A673 (cell line): ENCODE data around the gene ARHGAP22. TPM values are rescaled to one million over a fixed set of nuclear protein-coding genes. Genes with fewer than 3 reads are reported as not detected.

ENCODE experiments used
- BruUV-seq: library from RNA; stranded (reverse); fragments of 400-500 nt; replicated peaks from 2 replicates; lab custom pipeline; 2021; lab: Mats Ljungman, UMichigan
- CTCF ChIA-PET: fragments of 300-600 bp; sonication (Branson Sonifier 250); formaldehyde crosslinking; loops from one replicate; lab custom pipeline; 2022; ENCODE audit warnings: antibody characterized with exemption; lab: Charles Lee
- POLR2A ChIA-PET: fragments of 300-600 bp; sonication (Branson Sonifier 250); formaldehyde crosslinking; loops from one replicate; lab custom pipeline; 2022; ENCODE audit warnings: antibody characterized with exemption; ENCODE audit not compliant: low non-redundant PET; lab: Charles Lee
- DNase-seq: peaks from one replicate; pipeline ENCODE4 v3.0.0-alpha.2; 2015; ENCODE audit warnings: low spot score
- H3K27ac ChIP-seq: fragments of 200-600 bp; sonication (generic); 2 replicates; pipeline ENCODE4 v1.5.1; 2016; ENCODE audit warnings: mixed run types, low read depth, mild to moderate bottlenecking, mixed read lengths, antibody characterized with exemption, low read length; ENCODE audit not compliant: poor library complexity, severe bottlenecking
- H3K27me3 ChIP-seq: fragments of 200-600 bp; sonication (generic); replicated peaks from 2 replicates; pipeline ENCODE4 v1.6.1; 2017; ENCODE audit warnings: mixed run types, low read depth, mild to moderate bottlenecking, mixed read lengths, antibody characterized with exemption, low read length; ENCODE audit not compliant: insufficient read depth, poor library complexity
- H3K36me3 ChIP-seq: fragments of 200-600 bp; sonication (generic); 2 replicates; pipeline ENCODE4 v1.6.1; 2016; ENCODE audit warnings: mixed run types, mild to moderate bottlenecking, mixed read lengths, antibody characterized with exemption, low read length; ENCODE audit not compliant: insufficient read depth, poor library complexity, severe bottlenecking
- H3K4me1 ChIP-seq: fragments of 200-600 bp; sonication (generic); 2 replicates; pipeline ENCODE4 v1.6.1; 2017; ENCODE audit warnings: mixed run types, mild to moderate bottlenecking, mixed read lengths, antibody characterized with exemption, low read length; ENCODE audit not compliant: insufficient read depth, poor library complexity, severe bottlenecking
- H3K4me3 ChIP-seq: fragments of 200-600 bp; sonication (generic); 2 replicates; pipeline ENCODE4 v1.5.1; 2016; ENCODE audit warnings: low read depth, mixed run types, mild to moderate bottlenecking, mixed read lengths, low read length; ENCODE audit not compliant: poor library complexity, severe bottlenecking
- H3K9me3 ChIP-seq: fragments of 200-600 bp; sonication (generic); 2 replicates; pipeline ENCODE4 v1.6.1; 2016; ENCODE audit warnings: mixed run types, low read depth, mild to moderate bottlenecking, mixed read lengths, antibody characterized with exemption, low read length; ENCODE audit not compliant: poor library complexity, severe bottlenecking
- CTCF ChIP-seq: fragments of 300-800, 200-600 bp; sonication (generic); conservative IDR thresholded peaks from 2 replicates; pipeline ENCODE4 v1.5.1; 2017; ENCODE audit warnings: low read depth, mild to moderate bottlenecking, antibody characterized with exemption, low read length, moderate library complexity, mixed read lengths
- EZH2 ChIP-seq: fragments of 200-600 bp; sonication (generic); IDR thresholded peaks from 2 replicates; pipeline ENCODE4 v1.6.1; 2017; ENCODE audit warnings: borderline replicate concordance, low read depth, mild to moderate bottlenecking, mixed read lengths, antibody characterized with exemption, low read length; ENCODE audit not compliant: poor library complexity, severe bottlenecking
- intact Hi-C: fragments of 100-400 bp; cut with micrococcal nuclease; formaldehyde crosslinking; loops from one replicate; pipeline ENCODE4 v1.10.0; 2022; ENCODE audit not compliant: unreplicated experiment
- total RNA-seq: library from RNA; stranded (reverse); gene quantifications from 2 replicates; pipeline ENCODE4 v1.2.3, GENCODE V29; 2021

The ARHGAP22 gene
- total RNA-seq, 1 experiment from 2014 or later: 0.47 TPM

GRCh38 chr10:48595539-48595932, 9.3 kb downstream of the ARHGAP22 start:
- Histone ChIP-seq H3K4me3 (no peak overlapping the region), H3K9me3 (no peaks in the 10 kb centered on the region), H3K27me3 (peaks cover 19% of the 10 kb centered on the region), H3K4me1 (no peaks in the 10 kb centered on the region), H3K36me3 (no peaks in the 10 kb centered on the region), H3K27ac (no peak overlapping the region)
- BruUV-seq: no TSS peak
- POLR2A ChIA-PET: no interaction called here
- intact Hi-C loops: no loop called here
- no peak for DNase-seq
- CTCF ChIA-PET: no interaction called here
- TF ChIP-seq EZH2 (no peak), CTCF (no peak)

DNA sequence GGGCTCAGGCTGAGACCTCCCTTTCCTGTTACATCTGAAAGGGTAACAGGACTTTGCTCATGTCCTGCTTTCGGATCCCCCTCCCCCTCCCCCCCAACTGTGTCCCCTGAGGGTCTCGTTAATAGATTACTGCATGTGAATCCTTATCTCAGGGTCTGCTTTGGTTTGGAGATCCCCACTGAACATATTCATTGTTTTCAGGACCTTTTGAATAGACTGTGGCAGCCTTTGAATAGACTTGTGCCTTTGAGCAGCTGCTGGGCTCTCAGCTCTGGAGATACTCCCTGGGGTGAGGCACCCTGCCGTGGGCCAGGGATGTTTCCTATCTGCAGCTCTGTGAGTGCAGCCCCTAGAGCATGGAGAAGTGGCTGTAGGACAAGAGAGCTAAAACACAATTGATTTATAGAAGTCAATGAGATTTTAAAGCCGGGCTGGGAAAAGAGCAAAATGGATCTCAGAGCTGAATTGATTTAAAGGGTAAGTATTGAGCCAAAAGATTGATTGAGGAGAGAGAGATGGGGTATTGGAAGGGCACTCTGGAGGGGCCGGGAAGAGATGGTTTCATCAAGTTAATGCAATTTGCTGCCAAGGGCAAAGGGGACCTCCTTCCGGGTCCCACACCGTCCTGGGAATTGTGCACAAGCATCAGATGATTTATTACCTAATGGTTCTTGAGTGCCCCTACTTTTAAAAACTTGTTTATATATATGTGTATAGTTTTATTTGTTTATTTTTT, 9.9 kb downstream of the ARHGAP22 start:
- DNase-seq: peak; percentile 42
- no peak overlapping the region for H3K27ac ChIP-seq

GRCh38 chr10:48594371-48594770, 10.5 kb downstream of the ARHGAP22 start:
- DNase-seq: no peak
- H3K27ac ChIP-seq: no peak overlapping the region
- intact Hi-C loops: no loop called here
- ChIA-PET CTCF (no interaction called here), POLR2A (no interaction called here)
- no peaks in the 10 kb centered on the region for H3K9me3 ChIP-seq
- H3K36me3 ChIP-seq: no peaks in the 10 kb centered on the region
- BruUV-seq: no TSS peak
- H3K4me1 ChIP-seq: no peaks in the 10 kb centered on the region
- no peak overlapping the region for H3K4me3 ChIP-seq
- H3K27me3 ChIP-seq: peaks cover 13% of the 10 kb centered on the region
- TF ChIP-seq CTCF (no peak), EZH2 (no peak)

More for the DNA sequence above, 9.9 kb downstream of the ARHGAP22 start:
- Histone ChIP-seq H3K4me3 (no peak overlapping the region), H3K27me3 (peaks cover 14% of the 10 kb centered on the region), H3K4me1 (no peaks in the 10 kb centered on the region), H3K36me3 (no peaks in the 10 kb centered on the region), H3K9me3 (no peaks in the 10 kb centered on the region)
- intact Hi-C loops: no loop called here
- TF ChIP-seq EZH2 (no peak), CTCF (no peak)
- ChIA-PET CTCF (no interaction called here), POLR2A (no interaction called here)
- BruUV-seq: no TSS peak
